ENCODE measurements around the gene PFDN4. TPM values are rescaled to one million over a fixed set of nuclear protein-coding genes. Genes with fewer than 3 reads are reported as not detected.

Gene PFDN4
- 10 to 100 TPM; 14.1 to 74.4 (median 20.4) TPM for total RNA-seq
- 10 to 100 TPM; 59.3 to 73.5 (median 59.7) TPM for polyA plus RNA-seq
- long read RNA-seq, donor 1, transcript PFDN4-201 (4 exons, 1,462 nt), result major isoform, 26 of 34 reads
- long read RNA-seq, donor 1, partial matches to known transcripts, result 8 of 34 reads
- long read RNA-seq, donor 1, other reads (novel, unspliced or antisense), result 0 of 34 reads
- long read RNA-seq, donor 2, transcript PFDN4-201 (4 exons, 1,462 nt), result major isoform, 24 of 33 reads
- long read RNA-seq, donor 2, partial matches to known transcripts, result 9 of 33 reads
- long read RNA-seq, donor 2, other reads (novel, unspliced or antisense), result 0 of 33 reads

- intact Hi-C loops (cut with DNase I; ENCODE audit: low total_unique reads), result no loop called here
- TF ChIP-seq CTCF (IDR thresholded peaks at IDR 0.05 in 8 of 11, conservative IDR thresholded peaks at IDR 0.05 in 3 of 11), result peak; percentile 57 to 90 (median 83)
- peak; percentile 68 to 83 (median 72) for TF ChIP-seq POLR2AphosphoS5 (IDR thresholded peaks at IDR 0.05)
- no peak for TF ChIP-seq POLR2A (IDR thresholded peaks at IDR 0.05)
- peaks cover 10 to 52% (median 23%) of the 10 kb centered on the region in 6 donors for H3K4me1 ChIP-seq
Observed at GRCh38 chr20:54207743-54208547, at the start of gene PFDN4. TSS of gene PFDN4 (plus strand) at chr20:54208087. CDS start at chr20:54208101, 14 bp downstream.

GRCh38 chr20:54158226-54158625 lies 49.7 kb upstream of the PFDN4 start:
- Histone ChIP-seq H3K27ac (no peak overlapping the region), H3K4me3 (no peak overlapping the region), H3K27me3 (replicated peaks in 1 of 7) (peaks cover 0 to 38% (median 0%) of the 10 kb centered on the region in 7 donors), H3K36me3 (no peaks in the 10 kb centered on the region), H3K9me3 (no peaks in the 10 kb centered on the region), H3K4me1 (no peaks in the 10 kb centered on the region)
- intact Hi-C loops (cut with DNase I; ENCODE audit: low total_unique reads), result no loop called here
- WGBS, 5 donors, result 79 to 90% (median 87%) methylated on average over 3 of the region's 3 CpGs
- TF ChIP-seq POLR2AphosphoS5 (IDR thresholded peaks at IDR 0.05) (no peak), POLR2A (IDR thresholded peaks at IDR 0.05) (no peak), CTCF (IDR thresholded peaks at IDR 0.05 in 8 of 11, conservative IDR thresholded peaks at IDR 0.05 in 3 of 11) (no peak)
- DNase-seq, result no peak

More at GRCh38 chr20:54207743-54208547, at the start of gene PFDN4:
- Histone ChIP-seq H3K36me3 (peaks cover 0 to 16% (median 0%) of the 10 kb centered on the region in 6 donors), H3K27ac (peak within 1 kb of the TSS; percentile 91 to 99 (median 96)), H3K9me3 (no peaks in the 10 kb centered on the region), H3K27me3 (replicated peaks in 1 of 7) (no peaks in the 10 kb centered on the region), H3K4me3 (peak within 1 kb of the TSS; percentile 80 to 100 (median 92))
- peak; percentile 94 for DNase-seq
- WGBS, 5 donors, result 0% methylated on average over 31 to 76 of the region's 76 CpGs

GRCh38 chr20:54158856-54159418 lies 49.0 kb upstream of the PFDN4 start:
- Histone ChIP-seq H3K27ac (no peak overlapping the region), H3K27me3 (replicated peaks in 1 of 7) (peaks cover 0 to 43% (median 3%) of the 10 kb centered on the region in 7 donors), H3K4me1 (no peaks in the 10 kb centered on the region), H3K9me3 (no peaks in the 10 kb centered on the region), H3K4me3 (no peak overlapping the region), H3K36me3 (no peaks in the 10 kb centered on the region)
- no peak for DNase-seq
- 81 to 94% (median 89%) methylated on average over 8 of the region's 8 CpGs for WGBS, 5 donors
- TF ChIP-seq CTCF (IDR thresholded peaks at IDR 0.05 in 8 of 11, conservative IDR thresholded peaks at IDR 0.05 in 3 of 11), result no peak
- TF ChIP-seq POLR2AphosphoS5 (IDR thresholded peaks at IDR 0.05), result no peak
- no peak for TF ChIP-seq POLR2A (IDR thresholded peaks at IDR 0.05)
- intact Hi-C loops (cut with DNase I; ENCODE audit: low total_unique reads), result no loop called here
